GM18870 (cell line): Measurements from ENCODE around the gene SPATA6.
"Not testable (repeated sequence)": the region's sequence is repeated elsewhere in the genome, so short reads cannot be mapped to it uniquely, and the experiment has no call there.

Experiments
- ATAC-seq: cut with Tn5 transposase; IDR thresholded peaks from one replicate; pipeline ENCODE4 v1.9.1; 2021; ENCODE audit warnings: moderate library complexity; ENCODE audit not compliant: unreplicated experiment

SPATA6 gene

DNA sequence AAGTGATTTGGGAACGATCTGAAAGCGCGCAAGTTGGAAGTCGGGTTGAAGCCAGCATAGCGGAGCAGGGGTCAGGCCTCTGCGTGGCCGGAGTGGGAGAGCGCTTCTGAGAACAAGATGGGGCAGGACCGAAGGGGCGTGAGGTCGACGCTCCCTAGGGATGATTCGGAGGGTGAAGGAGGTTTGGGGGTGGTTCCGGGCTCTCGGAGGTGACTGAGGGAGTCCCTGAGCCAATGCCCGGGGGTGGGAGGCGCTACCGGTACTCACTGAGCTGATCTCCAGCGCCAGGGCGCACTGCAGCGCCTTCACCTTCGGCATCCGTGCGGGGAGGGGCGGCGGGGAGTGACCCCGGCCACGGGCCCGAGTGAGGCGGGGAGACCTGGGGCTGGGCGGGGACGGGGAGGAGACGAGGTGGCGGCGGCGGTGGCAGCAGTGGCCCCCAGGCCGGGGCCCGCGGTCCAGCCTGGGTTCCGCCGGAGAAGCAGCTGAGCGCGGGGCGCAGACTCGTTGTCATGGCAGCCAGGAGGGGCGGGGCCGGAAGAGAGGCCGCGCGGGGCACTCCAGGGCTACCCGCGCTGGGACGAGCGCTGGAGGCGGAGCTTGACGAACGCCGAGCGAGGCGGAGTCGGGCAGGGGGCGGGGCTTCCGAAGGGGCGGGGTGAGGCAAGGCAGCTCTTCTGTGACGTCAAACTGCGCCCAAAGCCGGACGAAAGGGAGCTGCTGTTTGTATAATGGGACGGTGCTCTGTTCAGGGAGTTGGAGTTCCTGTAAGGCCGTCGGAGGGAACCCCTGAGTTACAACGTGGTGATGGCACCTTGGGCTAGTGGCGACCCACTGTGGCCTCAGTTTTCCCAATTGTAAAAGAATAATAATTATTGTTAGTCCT, at the start of gene SPATA6:
TSS of gene SPATA6 (minus strand) at position 514 of the 886 bp plus-strand sequence. CDS start at position 318, 196 bp downstream.
- ATAC-seq: peak; percentile 95

GRCh38 chr1:48519896-48520295, 47.9 kb upstream of the SPATA6 start:
- ATAC-seq: not testable (repeated sequence)

DNA sequence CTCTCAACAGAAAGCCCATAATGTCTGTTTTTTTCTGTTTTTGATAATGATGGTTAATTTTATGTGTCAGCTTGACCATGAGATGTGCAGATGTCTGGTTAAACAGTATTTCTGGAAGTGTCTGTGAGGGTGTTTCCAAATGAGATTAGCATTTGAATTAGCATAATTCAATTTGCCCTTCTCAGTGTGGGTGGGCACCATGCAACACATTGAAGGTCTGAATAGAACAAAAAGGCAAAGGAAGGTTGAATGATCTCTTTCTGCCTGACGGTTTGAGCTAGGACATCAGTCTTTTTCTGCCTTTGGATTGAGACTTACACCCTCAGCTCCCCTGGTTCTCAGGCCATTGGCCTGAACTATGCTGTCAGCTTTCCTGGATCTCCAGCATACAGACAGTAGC, 34.9 kb upstream of the SPATA6 start:
- ATAC-seq: no peak

GRCh38 chr1:48500541-48501450, 28.8 kb upstream of the SPATA6 start:
- ATAC-seq: no peak

- ATAC-seq: no peak
These were observed 27.3 kb upstream of the SPATA6 start for GRCh38 chr1:48499211-48499735.

DNA sequence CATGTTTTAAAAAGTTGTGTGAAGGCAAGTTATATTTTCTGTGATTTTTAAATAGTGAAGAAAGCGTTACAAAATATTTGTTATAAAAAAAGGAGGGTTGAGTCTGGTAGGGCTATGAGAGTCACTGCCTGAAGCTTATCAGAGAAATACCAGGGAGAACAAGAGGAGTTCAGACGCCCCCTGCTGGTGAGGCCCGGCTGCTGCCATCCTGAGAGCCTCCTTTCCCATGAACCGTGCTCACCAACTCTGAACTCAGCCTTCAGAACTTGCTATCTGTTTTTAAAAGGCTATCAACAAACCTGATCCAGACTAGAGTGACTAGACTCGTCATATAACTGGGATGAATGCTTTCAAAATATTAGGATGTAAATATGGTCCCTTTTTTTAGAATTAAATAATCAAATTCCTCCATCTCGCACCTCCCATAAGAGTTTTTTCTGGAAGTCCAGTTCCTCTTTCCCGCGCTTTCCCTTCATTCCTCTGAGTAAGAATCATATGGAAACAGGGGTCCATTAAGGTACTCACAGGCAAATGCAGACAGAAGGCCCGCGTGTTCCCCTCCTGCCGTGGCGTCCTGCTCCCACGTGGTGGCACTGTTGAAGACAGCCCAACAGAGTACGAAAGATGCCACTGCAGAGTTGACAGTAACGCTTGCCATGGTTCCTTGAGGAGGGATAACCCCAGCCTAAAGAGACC, 26.2 kb upstream of the SPATA6 start:
- ATAC-seq: peak; percentile 78

GRCh38 chr1:48495911-48496310, 23.9 kb upstream of the SPATA6 start:
- no peak for ATAC-seq

DNA sequence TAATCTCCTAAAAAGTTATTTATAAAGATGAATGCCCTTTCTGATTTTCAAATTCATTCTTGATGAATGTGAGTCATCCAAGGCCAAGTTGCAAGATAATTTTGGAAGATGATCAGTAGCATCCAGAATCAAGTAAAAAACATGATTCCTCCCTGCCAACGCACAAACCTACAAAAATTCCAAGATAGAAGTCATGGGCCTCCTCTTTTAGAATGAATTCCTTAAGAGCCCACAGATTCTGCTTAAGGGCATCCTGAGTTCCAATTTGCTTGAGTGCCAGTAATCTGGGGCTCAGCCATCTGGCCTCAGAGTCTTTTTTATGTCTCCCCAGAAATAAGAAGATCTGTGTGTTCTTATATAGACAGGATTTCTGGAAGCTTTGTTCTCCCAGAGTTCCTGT, 23.2 kb upstream of the SPATA6 start:
- no peak for ATAC-seq

- ATAC-seq: no peak
These were observed 22.2 kb upstream of the SPATA6 start for GRCh38 chr1:48493970-48494769.

DNA sequence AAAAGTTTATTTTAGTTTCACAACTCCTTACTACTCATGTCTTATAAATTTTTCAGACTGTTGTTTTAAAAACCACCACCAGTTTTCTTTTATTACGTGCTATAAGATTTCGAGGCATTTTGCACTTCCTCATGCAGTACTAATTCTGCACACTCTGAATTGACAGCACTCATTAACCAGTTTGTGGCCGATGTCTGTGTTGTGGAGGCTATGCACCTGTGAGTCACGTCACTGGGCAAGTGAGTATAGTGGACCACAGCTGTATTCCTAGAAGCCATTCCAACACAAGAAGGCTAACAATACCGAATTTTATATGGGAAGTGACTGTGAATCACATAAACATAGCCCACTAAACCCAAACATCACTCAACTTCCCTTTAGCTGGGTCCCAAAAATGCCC, 21.0 kb upstream of the SPATA6 start:
- ATAC-seq: no peak

- ATAC-seq: no peak
These were observed 20.4 kb upstream of the SPATA6 start for GRCh38 chr1:48492392-48492791.

DNA sequence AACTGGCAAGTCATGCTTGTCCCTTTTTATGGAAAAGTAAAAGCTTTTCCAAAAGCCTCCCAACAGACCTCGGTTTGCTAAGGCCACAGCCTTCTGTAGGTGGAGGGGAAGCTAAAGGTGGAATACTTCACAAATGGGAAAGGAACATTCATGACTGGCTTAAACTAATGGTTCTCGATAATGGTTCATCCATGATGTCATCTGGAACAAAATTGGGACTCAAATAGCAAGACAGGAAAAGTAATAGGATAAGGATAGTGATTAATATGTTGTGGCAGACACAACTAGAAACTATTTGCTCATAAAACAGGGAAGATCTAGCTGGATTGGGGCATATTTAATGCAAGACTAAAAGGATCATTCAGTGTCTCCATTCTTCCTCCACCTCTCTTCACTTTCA, 16.7 kb upstream of the SPATA6 start:
- no peak for ATAC-seq

DNA sequence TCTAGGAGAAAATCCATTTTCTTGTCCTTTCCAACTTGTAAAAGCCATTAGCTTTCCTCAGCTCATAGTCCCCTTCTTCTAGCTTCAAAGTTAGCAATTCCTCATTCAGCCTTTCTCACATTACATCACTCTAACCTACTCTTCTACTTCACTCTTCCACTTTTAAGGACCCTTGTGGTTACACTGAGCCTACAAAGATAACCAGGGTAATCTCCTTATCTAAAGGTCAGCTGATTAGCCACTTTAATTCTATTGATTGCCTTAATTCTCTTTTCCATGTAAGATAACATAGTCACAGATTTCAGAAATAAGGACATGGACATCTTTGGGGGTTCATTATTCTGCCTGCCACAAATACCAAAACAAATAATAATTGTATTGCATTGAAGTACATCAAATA, 8.5 kb upstream of the SPATA6 start:
- ATAC-seq: no peak

DNA sequence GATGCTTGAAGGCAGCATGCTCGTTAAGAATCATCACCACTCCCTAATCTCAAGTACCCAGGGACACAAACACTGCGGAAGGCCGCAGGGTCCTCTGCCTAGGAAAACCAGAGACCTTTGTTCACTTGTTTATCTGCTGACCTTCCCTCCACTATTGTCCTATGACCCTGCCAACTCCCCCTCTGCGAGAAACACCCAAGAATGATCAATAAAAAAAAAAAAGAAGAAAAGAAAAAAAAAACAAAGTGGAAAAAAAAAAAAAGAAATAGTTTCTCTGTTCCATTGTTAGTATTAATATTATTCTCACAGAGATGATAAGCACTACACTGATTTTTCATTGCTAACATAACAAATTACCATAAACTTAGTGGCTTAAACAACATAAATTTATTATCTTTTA, 8.0 kb upstream of the SPATA6 start:
- ATAC-seq: not testable (repeated sequence)

DNA sequence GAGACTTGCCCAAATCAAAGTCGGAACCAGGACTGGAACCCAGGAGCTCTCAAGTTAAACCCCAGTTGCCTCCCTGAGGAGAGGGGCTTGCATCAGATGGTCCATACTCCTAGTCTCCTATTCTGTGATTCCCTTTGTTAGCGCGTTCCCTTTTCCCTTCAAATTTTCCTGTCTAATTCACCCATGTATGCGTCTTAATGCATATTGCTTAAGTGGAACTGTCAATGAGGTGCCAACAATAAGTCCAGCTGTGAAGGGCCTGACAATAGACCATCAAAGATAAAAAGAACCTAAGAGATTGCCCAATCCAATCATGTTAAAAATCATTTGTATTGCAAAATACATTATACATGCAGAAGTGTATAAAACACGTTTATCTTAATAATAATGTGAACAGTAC, 634 bp upstream of the SPATA6 start:
- no peak for ATAC-seq

- ATAC-seq: no peak
These were observed 884 bp downstream of the SPATA6 start for GRCh38 chr1:48470950-48471690.

GRCh38 chr1:48470481-48470855, 1.5 kb downstream of the SPATA6 start:
- ATAC-seq: no peak

- no peak for ATAC-seq
These were observed 2.2 kb downstream of the SPATA6 start for GRCh38 chr1:48469616-48470480.

GRCh38 chr1:48466594-48466993, 5.4 kb downstream of the SPATA6 start:
- ATAC-seq: no peak
